HTERT RPE-1 (cell line): ENCODE measurements around the gene DHX36.

ENCODE experiments used
- in situ Hi-C: fragments of 300-500 bp; cut with MboI; formaldehyde crosslinking; loops from 4 replicates; pipeline ENCODE4 v1.14.3; 2020; ENCODE audit warnings: low sequenced_read_pairs

Gene DHX36

DNA sequence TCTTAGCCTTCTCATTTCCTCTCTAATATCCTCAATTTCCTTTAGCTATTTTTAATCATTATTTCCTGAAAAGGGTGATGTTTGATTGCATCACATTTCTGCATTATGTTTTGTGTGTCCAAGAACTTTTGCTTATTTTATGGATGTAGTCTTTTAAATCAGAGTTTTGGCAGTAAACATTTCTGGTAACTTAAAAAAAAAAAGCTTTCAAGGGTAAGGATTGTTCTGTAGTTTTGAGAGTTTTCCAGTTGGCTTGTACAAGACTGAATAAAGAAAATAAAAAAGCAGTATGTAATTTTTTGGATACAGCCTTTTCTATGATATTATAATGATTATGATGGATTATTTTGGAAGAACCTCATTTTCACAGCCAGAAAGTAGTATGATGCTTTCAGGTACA lies 99.4 kb downstream of the DHX36 start:
- in situ Hi-C loops, result no loop called here

DNA sequence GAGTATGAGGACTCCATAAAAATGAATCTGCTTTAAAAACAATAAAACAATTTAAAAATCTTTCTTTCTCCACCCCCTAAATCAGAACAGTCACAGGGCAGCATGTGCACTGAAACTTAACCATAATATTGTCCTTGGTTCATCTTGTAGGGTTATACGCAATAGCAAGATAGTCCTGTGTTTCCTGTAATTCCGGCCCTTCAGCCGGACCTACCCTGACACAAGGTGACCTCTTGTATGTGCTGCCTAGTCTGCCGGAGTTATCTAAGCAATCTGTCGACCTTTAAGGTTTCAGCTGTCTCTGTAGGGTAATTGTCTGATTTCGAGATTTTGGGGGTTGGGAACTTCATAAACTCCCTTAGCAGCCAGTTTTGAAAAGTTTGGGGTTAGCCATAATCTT lies 99.9 kb downstream of the DHX36 start:
- in situ Hi-C loops, result no loop called here

DNA sequence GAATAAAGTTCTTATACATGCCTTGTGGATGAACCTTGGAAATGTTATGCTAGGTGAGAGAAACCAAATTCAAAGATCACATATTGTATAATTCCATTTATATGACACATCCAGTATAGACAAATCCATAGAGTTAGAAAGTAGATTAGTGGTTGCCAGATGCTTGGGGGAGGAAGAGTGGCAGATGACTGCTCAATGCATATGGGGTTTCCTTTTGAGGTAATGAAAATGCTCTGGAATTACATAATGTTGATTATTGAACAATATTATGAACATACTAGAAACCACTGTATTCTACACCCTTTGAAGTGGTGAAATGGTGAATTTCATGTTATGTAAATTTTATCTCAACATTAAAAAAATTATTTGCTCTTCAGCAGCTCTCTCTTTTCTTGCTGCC lies 100.8 kb downstream of the DHX36 start:
- in situ Hi-C loops, result no loop called here
